Endothelial cell (in vitro differentiated cells): ENCODE data around the gene GAPDH. TPM values are rescaled to one million over a fixed set of nuclear protein-coding genes. Genes with fewer than 3 reads are reported as not detected.

ENCODE experiments used
- DNase-seq: peaks from one replicate; pipeline ENCODE4 v3.0.0; 2021; ENCODE audit warnings: low spot score
- H3K27ac Mint-ChIP-seq: one replicate; pipeline ENCODE4 v1.8.0; 2021; ENCODE audit warnings: mixed read lengths, inconsistent platforms; ENCODE audit not compliant: unreplicated experiment
- H3K27me3 Mint-ChIP-seq: one replicate; pipeline ENCODE4 v1.8.0; 2021; ENCODE audit warnings: mild to moderate bottlenecking, moderate library complexity, mixed read lengths, inconsistent platforms; ENCODE audit not compliant: unreplicated experiment
- H3K36me3 Mint-ChIP-seq: one replicate; pipeline ENCODE4 v1.8.0; 2021; ENCODE audit warnings: mild to moderate bottlenecking, low read depth, mixed read lengths, inconsistent platforms; ENCODE audit not compliant: unreplicated experiment
- H3K4me1 Mint-ChIP-seq: one replicate; pipeline ENCODE4 v1.8.0; 2021; ENCODE audit warnings: mild to moderate bottlenecking, mixed read lengths, inconsistent platforms; ENCODE audit not compliant: unreplicated experiment
- H3K4me3 Mint-ChIP-seq: one replicate; pipeline ENCODE4 v1.8.0; 2021; ENCODE audit warnings: mild to moderate bottlenecking, mixed read lengths, inconsistent platforms; ENCODE audit not compliant: unreplicated experiment
- H3K9me3 Mint-ChIP-seq: one replicate; pipeline ENCODE4 v1.8.0; 2021; ENCODE audit warnings: mixed read lengths, inconsistent platforms; ENCODE audit not compliant: unreplicated experiment
- total RNA-seq: library from RNA; stranded (reverse); fragmentation: NEBNext Ultra II Directional; extraction: Animal tissue kit (Norgen Biotek cat#: 25700); gene quantifications from one replicate; pipeline ENCODE4 v1.2.1, GENCODE V29; 2021; ENCODE audit not compliant: unreplicated experiment
- TF ChIP-seq, protein P1 (sequence below): fragments of 200-600 bp; sonication (generic); IDR thresholded peaks from one replicate; pipeline ENCODE4 v1.5.0; 2021; ENCODE audit warnings: antibody characterized with exemption; ENCODE audit not compliant: unreplicated experiment

Gene GAPDH
- total RNA-seq, 1 donor from 2014 or later: 2,393 TPM

DNA sequence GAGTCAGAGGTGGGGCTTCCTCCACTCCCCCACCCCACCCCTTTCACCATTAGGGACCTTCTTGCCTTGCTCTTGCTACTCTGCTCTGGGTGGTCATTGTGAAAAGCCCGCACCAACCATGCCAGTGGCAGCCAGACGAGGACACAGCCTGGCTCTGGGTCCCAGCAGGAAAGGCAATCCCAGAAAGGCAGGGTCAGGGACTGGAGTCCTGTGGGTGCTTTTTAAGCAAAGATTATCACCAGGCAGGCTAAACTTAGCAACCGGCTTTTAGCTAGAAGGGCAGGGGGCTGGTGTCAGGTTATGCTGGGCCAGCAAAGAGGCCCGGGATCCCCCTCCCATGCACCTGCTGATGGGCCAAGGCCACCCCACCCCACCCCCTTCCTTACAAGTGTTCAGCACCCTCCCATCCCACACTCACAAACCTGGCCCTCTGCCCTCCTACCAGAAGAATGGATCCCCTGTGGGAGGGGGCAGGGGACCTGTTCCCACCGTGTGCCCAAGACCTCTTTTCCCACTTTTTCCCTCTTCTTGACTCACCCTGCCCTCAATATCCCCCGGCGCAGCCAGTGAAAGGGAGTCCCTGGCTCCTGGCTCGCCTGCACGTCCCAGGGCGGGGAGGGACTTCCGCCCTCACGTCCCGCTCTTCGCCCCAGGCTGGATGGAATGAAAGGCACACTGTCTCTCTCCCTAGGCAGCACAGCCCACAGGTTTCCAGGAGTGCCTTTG is 1.2 kb upstream of the GAPDH start:
- Mint-ChIP-seq H3K27me3 (peaks cover 30% of the 10 kb centered on the region), H3K36me3 (peaks cover 24% of the 10 kb centered on the region), H3K4me3 (peak overlapping the region; percentile 83), H3K4me1 (peaks cover 29% of the 10 kb centered on the region), H3K27ac (peak overlapping the region; percentile 81), H3K9me3 (no peaks in the 10 kb centered on the region)
- peak; percentile 48 for DNase-seq
- TF ChIP-seq, protein P1, sequence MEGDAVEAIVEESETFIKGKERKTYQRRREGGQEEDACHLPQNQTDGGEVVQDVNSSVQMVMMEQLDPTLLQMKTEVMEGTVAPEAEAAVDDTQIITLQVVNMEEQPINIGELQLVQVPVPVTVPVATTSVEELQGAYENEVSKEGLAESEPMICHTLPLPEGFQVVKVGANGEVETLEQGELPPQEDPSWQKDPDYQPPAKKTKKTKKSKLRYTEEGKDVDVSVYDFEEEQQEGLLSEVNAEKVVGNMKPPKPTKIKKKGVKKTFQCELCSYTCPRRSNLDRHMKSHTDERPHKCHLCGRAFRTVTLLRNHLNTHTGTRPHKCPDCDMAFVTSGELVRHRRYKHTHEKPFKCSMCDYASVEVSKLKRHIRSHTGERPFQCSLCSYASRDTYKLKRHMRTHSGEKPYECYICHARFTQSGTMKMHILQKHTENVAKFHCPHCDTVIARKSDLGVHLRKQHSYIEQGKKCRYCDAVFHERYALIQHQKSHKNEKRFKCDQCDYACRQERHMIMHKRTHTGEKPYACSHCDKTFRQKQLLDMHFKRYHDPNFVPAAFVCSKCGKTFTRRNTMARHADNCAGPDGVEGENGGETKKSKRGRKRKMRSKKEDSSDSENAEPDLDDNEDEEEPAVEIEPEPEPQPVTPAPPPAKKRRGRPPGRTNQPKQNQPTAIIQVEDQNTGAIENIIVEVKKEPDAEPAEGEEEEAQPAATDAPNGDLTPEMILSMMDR: no peak

DNA sequence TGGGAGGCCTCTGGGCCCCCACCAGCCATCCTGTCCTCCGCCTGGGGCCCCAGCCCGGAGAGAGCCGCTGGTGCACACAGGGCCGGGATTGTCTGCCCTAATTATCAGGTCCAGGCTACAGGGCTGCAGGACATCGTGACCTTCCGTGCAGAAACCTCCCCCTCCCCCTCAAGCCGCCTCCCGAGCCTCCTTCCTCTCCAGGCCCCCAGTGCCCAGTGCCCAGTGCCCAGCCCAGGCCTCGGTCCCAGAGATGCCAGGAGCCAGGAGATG is 729 bp upstream of the GAPDH start:
- DNase-seq: no peak
- Mint-ChIP-seq H3K9me3 (no peaks in the 10 kb centered on the region), H3K27me3 (peaks cover 31% of the 10 kb centered on the region), H3K27ac (peak overlapping the region; percentile 52), H3K4me1 (peaks cover 31% of the 10 kb centered on the region), H3K4me3 (peak overlapping the region; percentile 83), H3K36me3 (peaks cover 23% of the 10 kb centered on the region)
- TF ChIP-seq, protein P1: no peak

- Mint-ChIP-seq H3K27me3 (peaks cover 31% of the 10 kb centered on the region), H3K4me3 (peak overlapping the region; percentile 95), H3K9me3 (no peaks in the 10 kb centered on the region), H3K36me3 (peaks cover 31% of the 10 kb centered on the region), H3K4me1 (peaks cover 32% of the 10 kb centered on the region), H3K27ac (peak overlapping the region; percentile 95)
- TF ChIP-seq, protein P1: no peak
- DNase-seq: peak; percentile 78
Measured at GRCh38 chr12:6534695-6534944, 303 bp downstream of the GAPDH start.

- Mint-ChIP-seq H3K27me3 (peaks cover 31% of the 10 kb centered on the region), H3K4me1 (peaks cover 37% of the 10 kb centered on the region), H3K4me3 (peak overlapping the region; percentile 95), H3K36me3 (peaks cover 27% of the 10 kb centered on the region), H3K27ac (peak overlapping the region; percentile 95), H3K9me3 (no peaks in the 10 kb centered on the region)
- DNase-seq: peak; percentile 76
- TF ChIP-seq, protein P1: no peak
Measured at GRCh38 chr12:6534945-6535696, 804 bp downstream of the GAPDH start.

DNA sequence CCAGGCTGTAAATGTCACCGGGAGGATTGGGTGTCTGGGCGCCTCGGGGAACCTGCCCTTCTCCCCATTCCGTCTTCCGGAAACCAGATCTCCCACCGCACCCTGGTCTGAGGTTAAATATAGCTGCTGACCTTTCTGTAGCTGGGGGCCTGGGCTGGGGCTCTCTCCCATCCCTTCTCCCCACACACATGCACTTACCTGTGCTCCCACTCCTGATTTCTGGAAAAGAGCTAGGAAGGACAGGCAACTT is 1.3 kb downstream of the GAPDH start:
- H3K36me3 Mint-ChIP-seq: peaks cover 22% of the 10 kb centered on the region

More for the DNA sequence above, 1.3 kb downstream of the GAPDH start:
- H3K4me3 Mint-ChIP-seq: peak overlapping the region; percentile 95
- no peaks in the 10 kb centered on the region for H3K9me3 Mint-ChIP-seq
- H3K4me1 Mint-ChIP-seq: peaks cover 40% of the 10 kb centered on the region
- H3K27me3 Mint-ChIP-seq: peaks cover 31% of the 10 kb centered on the region
- peak overlapping the region; percentile 95 for H3K27ac Mint-ChIP-seq
- no peak for DNase-seq
- TF ChIP-seq, protein P1: no peak
